Measurements from ENCODE around the gene RTN4R. TPM values are rescaled to one million over a fixed set of nuclear protein-coding genes. Genes with fewer than 3 reads are reported as not detected.

The RTN4R gene
- total RNA-seq, 1 experiment from 2014 or later: 12.2 TPM

- ChIA-PET POLR2A (ENCODE audit: unreplicated experiment) (no interaction called here), CTCF (no interaction called here)
- ATAC-seq (no peak), DNase-seq (no peak)
- Histone ChIP-seq H4K20me1 (ENCODE audit: low read length) (no peaks in the 10 kb centered on the region), H3K9me2 (replicated peaks; ENCODE audit: low read length) (no peaks in the 10 kb centered on the region), H3F3A (ENCODE audit: low read length, unreplicated experiment) (no peaks in the 10 kb centered on the region), H3K79me2 (ENCODE audit: low read length) (no peaks in the 10 kb centered on the region), H3K4me3 (ENCODE audit: low read length) (no peak overlapping the region), H3K4me1 (ENCODE audit: insufficient read depth, low read length) (peaks cover 6% of the 10 kb centered on the region; the same call in 1 of the 2 replicates), H3K4me2 (ENCODE audit: low read length) (no peak overlapping the region), H3K9ac (ENCODE audit: low read length) (no peak overlapping the region), H3K27me3 (ENCODE audit: low read length) (no peaks in the 10 kb centered on the region), H2AFZ (ENCODE audit: low read length) (no peak overlapping the region), H3K9me3 (ENCODE audit: low read length) (no peaks in the 10 kb centered on the region), H3K27ac (ENCODE audit: low read length) (no peak overlapping the region), H3K36me3 (ENCODE audit: low read depth, low read length) (no peaks in the 10 kb centered on the region)
- intact Hi-C loops (cut with micrococcal nuclease): no loop called here
- no TSS peak for BruUV-seq (replicated peaks)
- TF ChIP-seq EZH2 (IDR thresholded peaks at IDR 0.05; ENCODE audit: low read length, unreplicated experiment) (no peak), CTCF (conservative IDR thresholded peaks at IDR 0.05; ENCODE audit: low read depth, low read length) (no peak), EZH2phosphoT487 (IDR thresholded peaks at IDR 0.05; ENCODE audit: borderline replicate concordance, low read length) (no peak)
These were observed 57.6 kb downstream of the RTN4R start for GRCh38 chr22:20210473-20211059.

- intact Hi-C loops (cut with micrococcal nuclease): no loop called here
- Histone ChIP-seq H3K4me1 (ENCODE audit: insufficient read depth, low read length) (peaks cover 6% of the 10 kb centered on the region; the same call in 1 of the 2 replicates), H3K79me2 (ENCODE audit: low read length) (no peaks in the 10 kb centered on the region), H3K9ac (ENCODE audit: low read length) (no peak overlapping the region), H3K4me2 (ENCODE audit: low read length) (no peak overlapping the region), H4K20me1 (ENCODE audit: low read length) (no peaks in the 10 kb centered on the region), H3K9me3 (ENCODE audit: low read length) (no peaks in the 10 kb centered on the region), H3F3A (ENCODE audit: low read length, unreplicated experiment) (no peaks in the 10 kb centered on the region), H3K9me2 (replicated peaks; ENCODE audit: low read length) (no peaks in the 10 kb centered on the region), H2AFZ (ENCODE audit: low read length) (no peak overlapping the region), H3K4me3 (ENCODE audit: low read length) (no peak overlapping the region), H3K36me3 (ENCODE audit: low read depth, low read length) (no peaks in the 10 kb centered on the region), H3K27ac (ENCODE audit: low read length) (no peak overlapping the region), H3K27me3 (ENCODE audit: low read length) (no peaks in the 10 kb centered on the region)
- CTCF ChIA-PET: no interaction called here
- no peak for ATAC-seq
- no TSS peak for BruUV-seq (replicated peaks)
- DNase-seq: no peak
- no peak for TF ChIP-seq EZH2 (IDR thresholded peaks at IDR 0.05; ENCODE audit: low read length, unreplicated experiment)
- no peak for TF ChIP-seq EZH2phosphoT487 (IDR thresholded peaks at IDR 0.05; ENCODE audit: borderline replicate concordance, low read length)
- TF ChIP-seq CTCF (conservative IDR thresholded peaks at IDR 0.05; ENCODE audit: low read depth, low read length): no peak
- POLR2A ChIA-PET (ENCODE audit: unreplicated experiment): no interaction called here
These were observed 58.3 kb downstream of the RTN4R start for GRCh38 chr22:20209761-20210250.

- ATAC-seq: no peak
- H3K9me2 ChIP-seq (replicated peaks; ENCODE audit: low read length): no peaks in the 10 kb centered on the region
- H3K27ac ChIP-seq (ENCODE audit: low read length): no peak overlapping the region
- intact Hi-C loops (cut with micrococcal nuclease): no loop called here
- H2AFZ ChIP-seq (ENCODE audit: low read length): no peak overlapping the region
- no peak overlapping the region for H3K4me3 ChIP-seq (ENCODE audit: low read length)
- DNase-seq: no peak
- no peaks in the 10 kb centered on the region for H3K79me2 ChIP-seq (ENCODE audit: low read length)
- no peaks in the 10 kb centered on the region for H3K27me3 ChIP-seq (ENCODE audit: low read length)
- no TSS peak for BruUV-seq (replicated peaks)
- no peaks in the 10 kb centered on the region for H3K36me3 ChIP-seq (ENCODE audit: low read depth, low read length)
- ChIA-PET CTCF (no interaction called here), POLR2A (ENCODE audit: unreplicated experiment) (no interaction called here)
- H4K20me1 ChIP-seq (ENCODE audit: low read length): no peaks in the 10 kb centered on the region
- H3F3A ChIP-seq (ENCODE audit: low read length, unreplicated experiment): no peaks in the 10 kb centered on the region
- no peak overlapping the region for H3K9ac ChIP-seq (ENCODE audit: low read length)
- H3K4me2 ChIP-seq (ENCODE audit: low read length): no peak overlapping the region
- TF ChIP-seq EZH2 (IDR thresholded peaks at IDR 0.05; ENCODE audit: low read length, unreplicated experiment) (no peak), EZH2phosphoT487 (IDR thresholded peaks at IDR 0.05; ENCODE audit: borderline replicate concordance, low read length) (no peak), CTCF (conservative IDR thresholded peaks at IDR 0.05; ENCODE audit: low read depth, low read length) (no peak)
- H3K9me3 ChIP-seq (ENCODE audit: low read length): no peaks in the 10 kb centered on the region
- peaks cover 9% of the 10 kb centered on the region; the same call in 1 of the 2 replicates for H3K4me1 ChIP-seq (ENCODE audit: insufficient read depth, low read length)
These were observed 59.3 kb downstream of the RTN4R start for GRCh38 chr22:20208713-20209310.

Data from PC-3 (cell line).